ENCODE results near the gene ARID1B. TPM values are rescaled to one million over a fixed set of nuclear protein-coding genes. Genes with fewer than 3 reads are reported as not detected.

Gene ARID1B
- total RNA-seq, 4 donors from 2014 or later: 25.2 to 103 (median 59.5) TPM

- TF ChIP-seq POLR2A (IDR thresholded peaks at IDR 0.05) (no peak), CTCF (IDR thresholded peaks at IDR 0.05) (no peak)
- no peak overlapping the region for H3K4me3 ChIP-seq
- H3K27ac ChIP-seq: no peak overlapping the region
- no peaks in the 10 kb centered on the region for H3K9me3 ChIP-seq
- intact Hi-C loops (cut with DNase I): no loop called here
- H3K27me3 ChIP-seq: no peaks in the 10 kb centered on the region
- 70 to 94% methylated on average over 3 of the region's 3 CpGs for WGBS, 2 donors
- DNase-seq: no peak
- H3K4me1 ChIP-seq: peaks cover 14 to 67% (median 15%) of the 10 kb centered on the region in 3 donors
- no peaks in the 10 kb centered on the region for H3K36me3 ChIP-seq
These were observed 91.2 kb downstream of the ARID1B start for GRCh38 chr6:156868385-156868784.

GRCh38 chr6:156869980-156870398 is 92.8 kb downstream of the ARID1B start:
- H3K9me3 ChIP-seq: no peaks in the 10 kb centered on the region
- peaks cover 0 to 7% (median 0%) of the 10 kb centered on the region in 3 donors for H3K36me3 ChIP-seq
- H3K4me3 ChIP-seq: no peak overlapping the region
- intact Hi-C loops (cut with DNase I): no loop called here
- no peak for DNase-seq
- WGBS, 2 donors: 85 to 86% methylated on average over 6 to 13 of the region's 13 CpGs
- H3K27ac ChIP-seq: no peak overlapping the region
- TF ChIP-seq CTCF (IDR thresholded peaks at IDR 0.05) (no peak), POLR2A (IDR thresholded peaks at IDR 0.05) (no peak)
- H3K27me3 ChIP-seq: no peaks in the 10 kb centered on the region
- peaks cover 14 to 67% (median 15%) of the 10 kb centered on the region in 3 donors for H3K4me1 ChIP-seq

- Histone ChIP-seq H3K4me3 (no peak overlapping the region), H3K4me1 (peaks cover 13 to 58% (median 15%) of the 10 kb centered on the region in 3 donors), H3K36me3 (peaks cover 0 to 7% (median 0%) of the 10 kb centered on the region in 3 donors), H3K27ac (no peak overlapping the region), H3K9me3 (no peaks in the 10 kb centered on the region), H3K27me3 (no peaks in the 10 kb centered on the region)
- intact Hi-C loops (cut with DNase I): no loop called here
- TF ChIP-seq CTCF (IDR thresholded peaks at IDR 0.05): no peak
- no peak for TF ChIP-seq POLR2A (IDR thresholded peaks at IDR 0.05)
- no peak for DNase-seq
- WGBS, 2 donors: 70 to 74% methylated on average over 5 of the region's 5 CpGs
These were observed 93.9 kb downstream of the ARID1B start for GRCh38 chr6:156870924-156871539.

GRCh38 chr6:156872903-156873302 is 95.7 kb downstream of the ARID1B start:
- peaks cover 4 to 51% (median 6%) of the 10 kb centered on the region in 3 donors for H3K4me1 ChIP-seq
- H3K27me3 ChIP-seq: no peaks in the 10 kb centered on the region
- no peak overlapping the region for H3K4me3 ChIP-seq
- TF ChIP-seq POLR2A (IDR thresholded peaks at IDR 0.05) (no peak), CTCF (IDR thresholded peaks at IDR 0.05) (no peak)
- H3K9me3 ChIP-seq: no peaks in the 10 kb centered on the region
- peaks cover 0 to 7% (median 0%) of the 10 kb centered on the region in 3 donors for H3K36me3 ChIP-seq
- WGBS, 2 donors: 82 to 88% methylated on average over 8 of the region's 8 CpGs
- H3K27ac ChIP-seq: peak overlapping the region in 3 of 4 donors; percentile 16 to 53 (median 46)
- no peak for DNase-seq
- intact Hi-C loops (cut with DNase I): no loop called here

GRCh38 chr6:156873654-156874380 is 96.6 kb downstream of the ARID1B start:
- intact Hi-C loops (cut with DNase I): no loop called here
- peaks cover 3 to 54% (median 6%) of the 10 kb centered on the region in 3 donors for H3K4me1 ChIP-seq
- DNase-seq: no peak
- no peaks in the 10 kb centered on the region for H3K27me3 ChIP-seq
- no peak overlapping the region for H3K4me3 ChIP-seq
- TF ChIP-seq CTCF (IDR thresholded peaks at IDR 0.05) (no peak), POLR2A (IDR thresholded peaks at IDR 0.05) (no peak)
- 92% methylated on average over 9 to 10 of the region's 10 CpGs for WGBS, 2 donors
- peaks cover 0 to 7% (median 0%) of the 10 kb centered on the region in 3 donors for H3K36me3 ChIP-seq
- no peak overlapping the region for H3K27ac ChIP-seq
- H3K9me3 ChIP-seq: no peaks in the 10 kb centered on the region
